ENCODE data around the gene ZBTB21.

The ZBTB21 gene

GRCh38 chr21:41973427-41973831 lies 36.7 kb downstream of the ZBTB21 start:
- no peak overlapping the region for H3K27ac ChIP-seq (ENCODE audit: low read depth, low read length)
- no peaks in the 10 kb centered on the region for H3K36me3 ChIP-seq (ENCODE audit: insufficient read depth, low read length)
- H3K27me3 ChIP-seq (ENCODE audit: control insufficient read depth in 1 of 2, insufficient read depth in 2 of 2, low read length in 2 of 2): no peaks in the 10 kb centered on the region
- H3K4me1 ChIP-seq (ENCODE audit: insufficient read depth, low read length): no peaks in the 10 kb centered on the region
- H3K4me3 ChIP-seq (ENCODE audit: low read depth in 1 of 2, low read length in 2 of 2): no peak overlapping the region
- H3K9me3 ChIP-seq (ENCODE audit: low read length): no peaks in the 10 kb centered on the region
- no peak overlapping the region for H3K9ac ChIP-seq (ENCODE audit: low read length)

GRCh38 chr21:41972511-41973205 lies 37.5 kb downstream of the ZBTB21 start:
- H3K27me3 ChIP-seq (ENCODE audit: control insufficient read depth in 1 of 2, insufficient read depth in 2 of 2, low read length in 2 of 2): no peaks in the 10 kb centered on the region
- no peaks in the 10 kb centered on the region for H3K9me3 ChIP-seq (ENCODE audit: low read length)
- no peak overlapping the region for H3K9ac ChIP-seq (ENCODE audit: low read length)
- H3K27ac ChIP-seq (ENCODE audit: low read depth, low read length): no peak overlapping the region
- H3K4me1 ChIP-seq (ENCODE audit: insufficient read depth, low read length): no peaks in the 10 kb centered on the region
- no peaks in the 10 kb centered on the region for H3K36me3 ChIP-seq (ENCODE audit: insufficient read depth, low read length)
- H3K4me3 ChIP-seq (ENCODE audit: low read depth in 1 of 2, low read length in 2 of 2): no peak overlapping the region

- Histone ChIP-seq H3K9me3 (ENCODE audit: low read length) (no peaks in the 10 kb centered on the region), H3K9ac (ENCODE audit: low read length) (no peak overlapping the region), H3K4me1 (ENCODE audit: insufficient read depth, low read length) (no peaks in the 10 kb centered on the region), H3K27ac (ENCODE audit: low read depth, low read length) (no peak overlapping the region), H3K27me3 (ENCODE audit: control insufficient read depth in 1 of 2, insufficient read depth in 2 of 2, low read length in 2 of 2) (no peaks in the 10 kb centered on the region), H3K36me3 (ENCODE audit: insufficient read depth, low read length) (no peaks in the 10 kb centered on the region), H3K4me3 (ENCODE audit: low read depth in 1 of 2, low read length in 2 of 2) (no peak overlapping the region)
Observed at GRCh38 chr21:41971891-41972290, 38.3 kb downstream of the ZBTB21 start.

GRCh38 chr21:41970751-41971653 lies 39.2 kb downstream of the ZBTB21 start:
- no peaks in the 10 kb centered on the region for H3K4me1 ChIP-seq (ENCODE audit: insufficient read depth, low read length)
- no peak overlapping the region for H3K9ac ChIP-seq (ENCODE audit: low read length)
- no peaks in the 10 kb centered on the region for H3K27me3 ChIP-seq (ENCODE audit: control insufficient read depth in 1 of 2, insufficient read depth in 2 of 2, low read length in 2 of 2)
- no peaks in the 10 kb centered on the region for H3K36me3 ChIP-seq (ENCODE audit: insufficient read depth, low read length)
- H3K27ac ChIP-seq (ENCODE audit: low read depth, low read length): no peak overlapping the region
- no peak overlapping the region for H3K4me3 ChIP-seq (ENCODE audit: low read depth in 1 of 2, low read length in 2 of 2)
- no peaks in the 10 kb centered on the region for H3K9me3 ChIP-seq (ENCODE audit: low read length)

GRCh38 chr21:41970106-41970391 lies 40.1 kb downstream of the ZBTB21 start:
- Histone ChIP-seq H3K36me3 (ENCODE audit: insufficient read depth, low read length) (no peaks in the 10 kb centered on the region), H3K4me3 (ENCODE audit: low read depth in 1 of 2, low read length in 2 of 2) (no peak overlapping the region), H3K27me3 (ENCODE audit: control insufficient read depth in 1 of 2, insufficient read depth in 2 of 2, low read length in 2 of 2) (no peaks in the 10 kb centered on the region), H3K27ac (ENCODE audit: low read depth, low read length) (no peak overlapping the region), H3K4me1 (ENCODE audit: insufficient read depth, low read length) (no peaks in the 10 kb centered on the region), H3K9me3 (ENCODE audit: low read length) (no peaks in the 10 kb centered on the region), H3K9ac (ENCODE audit: low read length) (no peak overlapping the region)

GRCh38 chr21:41967708-41968107 lies 42.5 kb downstream of the ZBTB21 start:
- Histone ChIP-seq H3K9ac (ENCODE audit: low read length) (no peak overlapping the region), H3K9me3 (ENCODE audit: low read length) (no peaks in the 10 kb centered on the region), H3K27me3 (ENCODE audit: control insufficient read depth in 1 of 2, insufficient read depth in 2 of 2, low read length in 2 of 2) (no peaks in the 10 kb centered on the region), H3K27ac (ENCODE audit: low read depth, low read length) (no peak overlapping the region), H3K4me3 (ENCODE audit: low read depth in 1 of 2, low read length in 2 of 2) (no peak overlapping the region), H3K4me1 (ENCODE audit: insufficient read depth, low read length) (no peaks in the 10 kb centered on the region), H3K36me3 (ENCODE audit: insufficient read depth, low read length) (no peaks in the 10 kb centered on the region)

GRCh38 chr21:41966872-41967621 lies 43.1 kb downstream of the ZBTB21 start:
- no peak overlapping the region for H3K4me3 ChIP-seq (ENCODE audit: low read depth in 1 of 2, low read length in 2 of 2)
- H3K36me3 ChIP-seq (ENCODE audit: insufficient read depth, low read length): no peaks in the 10 kb centered on the region
- H3K9me3 ChIP-seq (ENCODE audit: low read length): no peaks in the 10 kb centered on the region
- H3K27me3 ChIP-seq (ENCODE audit: control insufficient read depth in 1 of 2, insufficient read depth in 2 of 2, low read length in 2 of 2): no peaks in the 10 kb centered on the region
- no peak overlapping the region for H3K27ac ChIP-seq (ENCODE audit: low read depth, low read length)
- H3K9ac ChIP-seq (ENCODE audit: low read length): no peak overlapping the region
- H3K4me1 ChIP-seq (ENCODE audit: insufficient read depth, low read length): no peaks in the 10 kb centered on the region

GRCh38 chr21:41966041-41966833 lies 43.9 kb downstream of the ZBTB21 start:
- Histone ChIP-seq H3K27me3 (ENCODE audit: control insufficient read depth in 1 of 2, insufficient read depth in 2 of 2, low read length in 2 of 2) (no peaks in the 10 kb centered on the region), H3K9ac (ENCODE audit: low read length) (no peak overlapping the region), H3K4me3 (ENCODE audit: low read depth in 1 of 2, low read length in 2 of 2) (no peak overlapping the region), H3K36me3 (ENCODE audit: insufficient read depth, low read length) (no peaks in the 10 kb centered on the region), H3K9me3 (ENCODE audit: low read length) (no peaks in the 10 kb centered on the region), H3K4me1 (ENCODE audit: insufficient read depth, low read length) (no peaks in the 10 kb centered on the region), H3K27ac (ENCODE audit: low read depth, low read length) (no peak overlapping the region)

- no peak overlapping the region for H3K4me3 ChIP-seq (ENCODE audit: low read depth in 1 of 2, low read length in 2 of 2)
- H3K27me3 ChIP-seq (ENCODE audit: control insufficient read depth in 1 of 2, insufficient read depth in 2 of 2, low read length in 2 of 2): no peaks in the 10 kb centered on the region
- H3K4me1 ChIP-seq (ENCODE audit: insufficient read depth, low read length): no peaks in the 10 kb centered on the region
- H3K9ac ChIP-seq (ENCODE audit: low read length): no peak overlapping the region
- no peaks in the 10 kb centered on the region for H3K36me3 ChIP-seq (ENCODE audit: insufficient read depth, low read length)
- H3K9me3 ChIP-seq (ENCODE audit: low read length): no peaks in the 10 kb centered on the region
- H3K27ac ChIP-seq (ENCODE audit: low read depth, low read length): no peak overlapping the region
Observed at GRCh38 chr21:41965461-41966013, 44.6 kb downstream of the ZBTB21 start.

- H3K27me3 ChIP-seq (ENCODE audit: control insufficient read depth in 1 of 2, insufficient read depth in 2 of 2, low read length in 2 of 2): no peaks in the 10 kb centered on the region
- H3K27ac ChIP-seq (ENCODE audit: low read depth, low read length): no peak overlapping the region
- no peak overlapping the region for H3K9ac ChIP-seq (ENCODE audit: low read length)
- H3K4me1 ChIP-seq (ENCODE audit: insufficient read depth, low read length): no peaks in the 10 kb centered on the region
- no peaks in the 10 kb centered on the region for H3K36me3 ChIP-seq (ENCODE audit: insufficient read depth, low read length)
- no peaks in the 10 kb centered on the region for H3K9me3 ChIP-seq (ENCODE audit: low read length)
- H3K4me3 ChIP-seq (ENCODE audit: low read depth in 1 of 2, low read length in 2 of 2): no peak overlapping the region
Observed at GRCh38 chr21:41965045-41965444, 45.1 kb downstream of the ZBTB21 start.

GRCh38 chr21:41964171-41964570 lies 46.0 kb downstream of the ZBTB21 start:
- no peak overlapping the region for H3K27ac ChIP-seq (ENCODE audit: low read depth, low read length)
- no peaks in the 10 kb centered on the region for H3K36me3 ChIP-seq (ENCODE audit: insufficient read depth, low read length)
- no peaks in the 10 kb centered on the region for H3K4me1 ChIP-seq (ENCODE audit: insufficient read depth, low read length)
- no peaks in the 10 kb centered on the region for H3K27me3 ChIP-seq (ENCODE audit: control insufficient read depth in 1 of 2, insufficient read depth in 2 of 2, low read length in 2 of 2)
- no peaks in the 10 kb centered on the region for H3K9me3 ChIP-seq (ENCODE audit: low read length)
- no peak overlapping the region for H3K4me3 ChIP-seq (ENCODE audit: low read depth in 1 of 2, low read length in 2 of 2)
- no peak overlapping the region for H3K9ac ChIP-seq (ENCODE audit: low read length)
